Keratinocyte (primary cell): ENCODE measurements around the gene DTD1.

Experiments used
- CTCF ChIP-seq, 3 experiments: IDR thresholded peaks in 1 of 3; conservative IDR thresholded peaks in 1 of 3; optimal IDR thresholded peaks in 1 of 3; 2 replicates in 2 of 3; 3 replicates in 1 of 3; pipeline versions ENCODE3 to v1.5.1; 2011; ENCODE audit warnings: low read length in 3 of 3, mild to moderate bottlenecking in 3 of 3, moderate library complexity in 2 of 3, control low read depth in 1 of 3, inconsistent platforms in 1 of 3; ENCODE audit not compliant: insufficient read depth in 2 of 3; ENCODE audit errors: extremely low read depth in 1 of 3
- EZH2 ChIP-seq: IDR thresholded peaks from one replicate; pipeline ENCODE4 v1.6.1; 2012; ENCODE audit warnings: inconsistent platforms, mild to moderate bottlenecking, low read length, moderate library complexity

- TF ChIP-seq CTCF (optimal IDR thresholded peaks at IDR 0.05 in 1 of 3, IDR thresholded peaks at IDR 0.05 in 1 of 3, conservative IDR thresholded peaks at IDR 0.05 in 1 of 3; ENCODE audit: extremely low read depth in 1 of 3, insufficient read depth in 2 of 3, low read length in 3 of 3) (no peak), EZH2 (no peak)
Observed at GRCh38 chr20:18672834-18673233, 85.0 kb downstream of the DTD1 start.
